SK-N-SH (cell line): ENCODE measurements around the gene GRM1.

ENCODE experiments used
- CTCF ChIP-seq: fragments of 200-600 bp; sonication (generic); IDR thresholded peaks from 2 replicates; pipeline ENCODE4 v1.6.1; 2017; ENCODE audit warnings: antibody characterized with exemption, mild to moderate bottlenecking, moderate library complexity
- RAD21 ChIP-seq: IDR thresholded peaks from 2 replicates; pipeline ENCODE4 v1.6.1; 2012; ENCODE audit warnings: mild to moderate bottlenecking, low read length
- SIN3A ChIP-seq: IDR thresholded peaks from 2 replicates; pipeline ENCODE4 v1.6.1; 2012; ENCODE audit warnings: low read depth, mild to moderate bottlenecking, low read length, moderate library complexity, borderline replicate concordance

- TF ChIP-seq CTCF (no peak), SIN3A (no peak), RAD21 (no peak)
Measured at GRCh38 chr6:146149770-146150169, 120.9 kb downstream of the GRM1 start.
